Fibroblast of skin of left quadriceps (primary cell): Measurements from ENCODE around the gene CPED1.
"Not testable (repeated sequence)": the region's sequence is repeated elsewhere in the genome, so short reads cannot be mapped to it uniquely, and the experiment has no call there.

Experiments
- DNase-seq, 2 experiments: peaks; one replicate each; pipeline ENCODE4 v3.0.0-alpha.2; 2013; ENCODE audit warnings: low read depth in 2 of 2

The CPED1 gene

DNA sequence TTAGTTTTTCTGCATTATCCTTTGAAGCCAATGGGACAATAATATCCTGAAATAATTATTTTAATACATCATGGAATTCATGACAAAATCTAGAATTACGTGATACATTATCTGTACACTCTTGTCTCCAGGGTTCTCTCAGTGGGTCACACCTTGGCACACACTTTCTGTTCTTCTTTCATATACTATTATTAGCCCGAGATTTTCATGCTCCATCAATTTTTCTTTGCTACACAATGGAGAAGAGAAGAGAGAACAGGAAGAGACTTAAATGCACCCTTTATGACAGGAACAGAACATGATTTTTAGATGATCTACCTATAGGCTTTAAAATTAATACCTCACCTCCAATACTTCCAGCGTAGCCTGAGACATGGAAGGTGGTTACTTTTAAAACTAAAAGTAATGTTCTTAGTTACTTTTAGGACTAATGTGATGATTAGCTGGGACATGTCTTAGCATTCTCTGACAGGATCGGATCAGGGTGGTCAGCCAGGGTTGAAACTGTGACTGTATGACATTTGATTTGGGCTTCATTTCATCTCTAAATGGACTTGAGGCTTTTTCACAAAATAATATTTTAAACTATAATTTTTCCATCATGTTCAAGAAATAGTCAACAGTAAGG lies 192.0 kb downstream of the CPED1 start:
- DNase-seq, result no peak

- DNase-seq, result no peak
Measured at GRCh38 chr7:121181357-121181756, 192.8 kb downstream of the CPED1 start.

DNA sequence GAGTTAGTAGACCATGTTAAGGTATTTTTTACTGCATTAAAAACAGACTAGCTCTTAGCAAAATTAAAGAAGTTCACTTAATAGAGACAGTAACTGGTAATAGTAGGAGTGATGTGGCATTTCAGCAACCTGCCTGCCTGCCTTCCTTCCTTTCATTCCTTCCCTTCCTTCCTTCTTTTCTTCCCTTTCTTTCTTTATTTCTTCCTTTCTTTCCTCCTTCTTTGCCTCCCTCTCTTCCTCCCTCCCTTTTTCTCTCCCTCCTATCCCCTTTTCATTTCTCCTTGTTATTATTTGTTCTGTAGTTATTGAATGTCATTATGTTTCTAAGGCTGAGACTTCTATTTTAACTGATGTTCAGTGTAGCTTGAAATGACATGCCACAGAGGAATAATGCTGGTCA lies 193.8 kb downstream of the CPED1 start:
- no peak for DNase-seq

GRCh38 chr7:121182902-121183301 lies 194.4 kb downstream of the CPED1 start:
- DNase-seq, result no peak

- DNase-seq, result not testable (repeated sequence)
Measured at GRCh38 chr7:121183883-121184282, 195.4 kb downstream of the CPED1 start.

DNA sequence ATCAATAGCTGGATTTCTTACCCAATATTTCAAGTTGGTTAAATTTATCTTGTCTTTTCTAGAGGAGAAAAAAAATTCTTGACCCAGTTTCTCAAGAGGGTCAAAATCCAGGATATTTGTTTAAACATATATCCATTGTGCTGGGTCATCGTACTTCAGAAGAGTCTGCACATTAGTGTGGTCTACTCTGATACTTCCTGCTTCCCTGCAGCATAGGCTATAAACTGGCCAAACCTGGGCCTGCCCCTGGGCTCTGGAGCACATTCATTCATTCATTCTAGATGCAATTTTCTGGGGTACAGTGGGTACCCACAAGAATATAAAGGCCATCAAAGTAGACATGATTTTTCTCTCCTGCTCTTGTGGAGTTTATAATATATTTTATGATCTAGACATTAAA lies 198.2 kb downstream of the CPED1 start:
- no peak for DNase-seq

- no peak for DNase-seq
Measured at GRCh38 chr7:121187222-121187621, 198.7 kb downstream of the CPED1 start.

GRCh38 chr7:121187676-121188075 lies 199.2 kb downstream of the CPED1 start:
- no peak for DNase-seq

DNA sequence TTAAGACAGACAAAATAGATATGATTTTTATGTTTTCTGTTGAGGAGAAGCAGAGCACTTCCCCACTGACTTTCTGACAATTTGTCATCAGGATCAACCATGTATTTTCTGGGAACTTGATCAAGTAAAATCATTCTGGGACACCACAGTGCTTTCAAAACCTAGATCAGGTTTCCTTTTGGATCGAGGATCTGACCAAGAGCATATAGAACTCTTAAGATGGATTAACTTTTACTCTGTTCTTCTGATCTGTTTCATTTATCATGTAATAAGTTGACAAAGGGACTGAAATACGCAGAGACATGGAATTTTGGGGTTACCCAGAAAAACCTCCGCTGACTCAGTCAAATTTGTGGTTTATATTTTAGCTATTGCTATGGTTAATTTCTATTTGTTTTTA lies 204.3 kb downstream of the CPED1 start:
- no peak for DNase-seq

- no peak for DNase-seq
Measured at GRCh38 chr7:121195010-121195409, 206.5 kb downstream of the CPED1 start.

DNA sequence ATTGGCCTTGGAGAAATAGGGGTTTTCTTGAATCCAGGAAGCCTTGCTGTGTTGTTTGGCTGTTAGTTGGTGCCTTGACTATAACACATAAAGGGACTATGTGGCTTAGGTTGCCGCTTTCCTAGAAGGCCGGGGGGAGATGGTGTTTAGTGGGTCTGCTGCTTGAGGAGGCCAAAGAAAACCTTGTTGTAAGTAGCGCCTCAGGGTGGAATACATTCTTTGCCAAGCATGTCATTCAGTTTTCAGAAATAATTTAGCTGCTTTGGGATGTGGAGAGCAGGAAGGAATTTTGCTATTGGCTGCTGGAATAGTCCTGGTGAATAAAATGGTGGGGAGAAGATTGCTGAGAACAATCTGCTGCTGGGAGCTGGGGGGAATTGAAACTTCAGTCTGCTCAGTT lies 207.4 kb downstream of the CPED1 start:
- no peak for DNase-seq

- DNase-seq, result no peak
Measured at GRCh38 chr7:121196286-121196685, 207.8 kb downstream of the CPED1 start.

DNA sequence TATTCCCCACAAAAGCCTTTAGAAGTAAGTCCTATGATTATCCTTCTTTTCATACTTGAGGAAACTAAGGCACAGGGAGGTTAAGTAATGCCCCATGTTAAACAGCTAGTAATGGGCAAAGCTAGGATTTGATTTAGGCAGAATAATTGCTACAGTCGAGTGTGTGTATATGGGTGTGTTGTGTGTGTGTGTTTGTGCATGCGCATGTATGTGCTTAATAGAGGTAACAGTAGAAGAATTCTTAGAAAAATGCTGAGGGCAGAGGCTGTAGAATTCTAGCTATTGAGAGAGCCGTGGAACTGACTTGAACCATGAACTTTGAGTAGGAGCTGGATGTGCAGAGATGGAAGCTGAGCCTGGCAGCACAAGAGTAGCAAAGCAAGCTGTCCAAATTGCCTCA lies 208.9 kb downstream of the CPED1 start:
- no peak for DNase-seq

DNA sequence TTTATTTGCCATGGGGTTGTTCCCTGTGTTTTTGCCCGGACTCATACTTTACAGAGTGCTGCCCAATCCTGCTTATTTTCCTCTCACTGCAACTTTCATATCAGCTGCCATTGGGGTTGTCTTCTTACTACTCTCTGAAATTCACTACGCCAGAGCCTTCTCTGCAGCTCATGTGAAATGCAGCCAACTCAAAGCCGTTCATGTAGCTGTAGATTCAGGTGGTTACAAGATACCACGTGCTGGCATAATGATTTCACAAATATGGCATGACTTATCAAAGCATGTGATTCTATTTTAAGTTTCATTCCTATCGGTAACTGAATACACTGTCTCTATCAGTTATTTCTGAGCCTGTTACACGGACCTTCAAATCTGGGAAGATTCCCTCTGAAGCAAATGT lies 210.0 kb downstream of the CPED1 start:
- no peak for DNase-seq

DNA sequence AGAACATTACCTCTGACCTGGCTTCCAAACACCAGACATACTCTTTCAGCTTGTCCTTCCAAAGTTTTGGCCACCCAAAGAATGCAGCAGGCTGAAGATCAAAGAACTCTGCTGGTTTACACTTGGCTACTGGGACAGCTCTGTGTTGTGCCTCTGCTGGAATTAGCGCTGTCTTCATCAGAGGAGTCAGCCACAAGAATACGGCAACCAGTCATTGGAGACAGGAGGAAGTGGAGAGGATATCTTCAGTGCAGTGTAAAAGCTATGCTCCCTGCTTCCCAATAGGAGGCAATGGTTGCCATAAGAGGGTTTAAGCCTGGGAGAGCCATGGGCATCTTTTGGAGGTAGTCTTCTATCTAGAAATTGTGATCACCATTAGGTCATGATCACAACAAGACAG lies 213.6 kb downstream of the CPED1 start:
- no peak for DNase-seq

DNA sequence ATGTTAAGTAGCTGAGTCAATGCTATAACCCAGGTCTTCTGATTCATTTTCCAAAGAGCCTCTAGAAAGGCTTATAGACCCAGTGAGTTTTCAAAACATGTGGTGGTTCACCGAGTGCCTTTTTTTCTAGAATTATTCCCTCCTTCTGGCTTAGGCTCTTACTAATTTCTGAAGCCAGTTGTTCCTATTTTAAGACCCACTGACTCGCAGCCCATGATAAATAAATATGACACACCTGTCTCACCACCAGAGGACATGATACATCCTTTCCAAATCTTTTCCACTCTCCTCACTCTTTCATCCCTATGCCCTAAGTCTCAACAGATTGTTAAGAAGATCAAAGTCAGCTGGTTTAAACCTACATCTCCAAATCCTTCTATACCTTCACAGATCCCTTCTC lies 214.3 kb downstream of the CPED1 start:
- no peak for DNase-seq

DNA sequence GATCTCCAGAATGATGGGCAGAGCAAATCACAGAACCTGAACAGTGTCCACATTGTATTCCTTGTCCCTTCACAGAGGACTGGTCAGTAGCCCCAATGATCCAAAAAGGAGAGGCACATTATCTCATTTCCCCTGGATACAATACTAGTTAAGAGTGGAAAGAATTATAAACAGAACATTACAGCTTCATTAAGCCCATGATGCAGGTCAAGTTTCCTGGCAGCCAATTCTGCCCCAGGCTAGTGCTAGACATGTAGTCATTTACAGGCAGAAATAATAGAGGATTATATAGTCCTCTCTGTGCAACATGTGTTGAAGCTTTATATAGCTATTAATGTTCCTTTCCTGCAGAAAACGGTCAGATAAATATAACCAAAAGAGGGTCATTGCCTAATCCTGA lies 216.0 kb downstream of the CPED1 start:
- no peak for DNase-seq

DNA sequence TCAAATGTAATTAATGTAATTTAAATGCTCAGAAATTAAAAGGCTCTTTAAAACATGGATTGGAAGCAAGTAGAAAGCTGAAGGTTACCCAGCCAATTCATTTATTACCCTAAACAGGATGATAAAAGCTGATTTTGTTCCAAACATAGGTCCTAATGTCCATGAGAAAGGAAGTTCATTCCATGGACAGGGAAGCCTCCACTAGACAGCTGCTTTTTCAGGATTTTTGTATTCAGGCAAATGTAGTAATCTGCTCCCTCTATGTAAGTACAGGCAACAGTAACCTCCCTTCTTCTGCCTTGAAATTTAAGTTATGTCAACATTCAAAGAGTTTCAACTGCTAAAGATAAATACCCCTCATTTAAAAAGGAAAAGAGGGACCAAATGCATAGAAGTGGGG lies 217.3 kb downstream of the CPED1 start:
- DNase-seq, result no peak

DNA sequence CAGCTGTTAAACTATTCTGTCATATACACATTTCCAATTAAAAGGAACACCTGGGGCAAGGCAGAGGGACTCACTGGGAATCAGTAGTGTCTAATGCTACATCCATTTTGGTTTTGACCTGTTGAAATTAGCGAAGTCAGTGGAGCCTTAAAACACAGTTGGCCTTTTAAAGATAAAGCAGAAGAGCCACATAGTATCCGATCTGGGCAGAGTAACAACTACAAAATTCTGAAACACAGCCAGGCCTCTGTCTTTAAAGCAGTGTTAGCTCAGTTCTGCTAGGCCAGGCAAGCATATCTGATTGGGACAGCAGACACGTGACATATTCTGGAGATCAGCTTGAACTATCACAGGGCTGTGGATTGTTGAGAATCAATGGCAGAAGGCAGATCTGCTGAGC lies 222.7 kb downstream of the CPED1 start:
- DNase-seq, result no peak

DNA sequence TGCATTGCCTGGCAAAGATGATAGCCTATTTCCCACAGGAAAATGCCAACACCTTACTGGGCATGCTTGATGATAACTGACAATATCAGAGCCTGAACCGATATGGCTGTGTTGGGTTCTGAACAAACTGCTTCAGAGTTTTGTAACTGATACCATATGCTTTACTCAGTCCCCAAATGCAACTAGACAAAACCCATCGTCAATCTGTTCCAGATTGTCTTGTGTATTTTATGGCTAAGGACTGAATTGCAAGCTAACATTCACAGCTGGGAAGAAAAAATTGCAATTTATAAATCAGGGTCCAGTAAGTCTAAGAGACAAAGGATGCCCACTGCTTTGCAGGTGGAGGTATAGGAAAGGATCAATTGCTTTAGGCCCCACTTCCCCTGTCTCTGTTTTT lies 223.5 kb downstream of the CPED1 start:
- DNase-seq, result no peak

DNA sequence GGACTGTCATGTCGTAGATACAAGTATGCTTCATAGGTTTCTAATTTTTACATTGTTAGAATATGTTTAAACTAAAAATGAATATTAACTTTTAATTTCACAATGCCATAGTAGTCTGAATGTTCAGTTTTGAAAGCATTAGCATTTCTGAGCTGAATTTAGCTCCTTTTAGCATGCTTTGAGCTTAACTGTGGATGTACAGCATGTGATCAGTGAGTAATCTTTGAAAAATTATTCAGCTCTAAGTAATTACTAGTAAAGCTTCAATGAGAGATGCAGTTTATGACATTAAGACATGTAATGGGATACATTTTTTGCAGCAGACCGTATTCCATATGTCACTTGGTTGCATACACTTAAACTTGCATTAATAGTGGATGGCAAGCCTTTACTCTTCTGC lies 226.1 kb downstream of the CPED1 start:
- peak; percentile 24 to 40 for DNase-seq

DNA sequence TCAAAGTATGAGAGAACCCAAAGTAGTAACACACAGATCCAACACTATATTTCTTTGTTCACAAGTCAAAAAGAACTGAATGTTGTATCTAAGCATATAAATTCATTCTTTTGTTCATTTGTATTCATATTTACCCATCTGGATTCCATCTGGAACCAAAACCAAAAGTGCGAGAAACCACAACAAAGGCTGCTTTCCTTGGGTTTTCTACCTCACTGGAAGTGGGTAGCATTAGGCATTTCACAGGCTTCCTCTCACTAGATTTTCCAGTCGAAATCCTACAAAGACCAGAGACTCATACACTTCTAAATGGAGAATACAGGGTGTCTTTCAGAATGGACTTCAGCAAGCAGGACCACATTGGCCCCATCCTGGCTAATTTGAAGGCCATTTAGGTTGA lies 230.5 kb downstream of the CPED1 start:
- DNase-seq, result peak in 1 of 2 experiments; percentile 16

DNA sequence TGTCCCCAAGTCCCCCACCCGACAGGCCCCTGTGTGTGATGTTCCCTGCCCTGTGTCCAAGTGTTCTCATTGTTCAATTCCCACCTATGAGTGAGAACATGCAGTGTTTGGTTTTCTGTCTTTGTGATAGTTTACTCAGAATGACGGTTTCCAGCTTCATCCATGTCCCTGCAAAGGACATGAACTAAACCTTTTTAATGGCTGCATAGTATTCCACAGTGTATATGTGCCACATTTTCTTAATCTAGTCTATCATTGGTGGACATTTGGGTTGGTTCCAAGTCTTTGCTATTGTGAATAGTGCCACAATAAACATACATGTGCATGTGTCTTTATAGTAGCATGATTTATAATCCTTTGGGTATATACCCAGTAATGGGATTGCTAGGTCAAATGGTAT lies 232.6 kb downstream of the CPED1 start:
- not testable (repeated sequence) for DNase-seq

- no peak for DNase-seq
Measured at GRCh38 chr7:121228779-121229178, 240.3 kb downstream of the CPED1 start.
